Vagina (tissue), 2 donors: Measurements from ENCODE around the gene OSGEPL1. TPM values are rescaled to one million over a fixed set of nuclear protein-coding genes. Genes with fewer than 3 reads are reported as not detected.
"Not testable (repeated sequence)": the region's sequence is repeated elsewhere in the genome, so short reads cannot be mapped to it uniquely, and the experiment has no call there.

Experiments
- DNase-seq, 2 donors: peaks; one replicate each; pipeline ENCODE4 v3.0.0-alpha.2; 2017; ENCODE audit errors: extremely low spot score in 2 of 2
- H3K27ac ChIP-seq: fragments of 200-600 bp; sonication (generic); one replicate; pipeline ENCODE4 v1.5.1; 2019
- H3K27me3 ChIP-seq: fragments of 200-600 bp; sonication (generic); one replicate; pipeline ENCODE4 v1.5.1; 2019
- H3K36me3 ChIP-seq, 2 donors: fragments of 200-600 bp; sonication (generic); one replicate each; pipeline ENCODE4 v1.5.1; 2017 to 2019
- H3K4me1 ChIP-seq: fragments of 200-600 bp; sonication (generic); one replicate; pipeline ENCODE4 v1.5.1; 2019
- H3K4me3 ChIP-seq, 2 donors: fragments of 200-600 bp; sonication (generic); 1 replicate in 1 of 2; 2 replicates in 1 of 2; pipeline ENCODE4 v1.5.1; 2016 to 2019
- H3K9me3 ChIP-seq: fragments of 200-600 bp; sonication (generic); one replicate; pipeline ENCODE4 v1.5.1; 2019
- CTCF ChIP-seq, 3 experiments: fragments of 450-650 bp in 2 of 3; fragments of 200-600 bp in 1 of 3; sonication (generic) in 1 of 3; IDR thresholded peaks; one replicate each; pipeline ENCODE4 v1.5.1; 2017 to 2019; ENCODE audit warnings: antibody characterized with exemption in 3 of 3, mild to moderate bottlenecking in 2 of 3, moderate library complexity in 2 of 3
- POLR2A ChIP-seq, 2 donors: fragments of 450-650 bp; IDR thresholded peaks; one replicate each; pipeline ENCODE4 v1.6.1; 2017; ENCODE audit warnings: antibody characterized with exemption in 2 of 2, mild to moderate bottlenecking in 2 of 2, moderate library complexity in 2 of 2
- POLR2AphosphoS5 ChIP-seq, 2 donors: sonication (generic); formaldehyde crosslinking; IDR thresholded peaks; one replicate each; pipeline ENCODE4 v1.9.0; 2017; ENCODE audit warnings: antibody characterized with exemption in 2 of 2, mild to moderate bottlenecking in 2 of 2, low read depth in 1 of 2; ENCODE audit not compliant: insufficient read depth in 1 of 2
- intact Hi-C: fragments of 100-400 bp; cut with DNase I; formaldehyde crosslinking; loops from one replicate; pipeline ENCODE4 v1.15.1; 2023
- total RNA-seq: library from RNA; depleted of rRNA; stranded (reverse); fragments of >200 nt; gene quantifications from one replicate; pipeline ENCODE4 v1.2.3, GENCODE V29; 2016

The OSGEPL1 gene
- total RNA-seq, 1 donor from 2014 or later, result 8.1 TPM

- TF ChIP-seq POLR2AphosphoS5 (IDR thresholded peaks at IDR 0.05; ENCODE audit: insufficient read depth in 1 of 2, low read depth in 1 of 2) (no peak), CTCF (IDR thresholded peaks at IDR 0.05) (no peak), POLR2A (IDR thresholded peaks at IDR 0.05) (no peak)
Measured at GRCh38 chr2:189719571-189719970, 43.0 kb downstream of the OSGEPL1 start.

GRCh38 chr2:189717593-189717992, 45.0 kb downstream of the OSGEPL1 start:
- intact Hi-C loops, H3K9me3 ChIP-seq, H3K4me1 ChIP-seq, H3K4me3 ChIP-seq, DNase-seq, H3K36me3 ChIP-seq, H3K27ac ChIP-seq, H3K27me3 ChIP-seq: not testable (repeated sequence)

More at GRCh38 chr2:189719571-189719970, 43.0 kb downstream of the OSGEPL1 start:
- intact Hi-C loops, result no loop called here
- H3K36me3 ChIP-seq, result no peaks in the 10 kb centered on the region
- H3K4me3 ChIP-seq, result no peak overlapping the region
- no peaks in the 10 kb centered on the region for H3K27me3 ChIP-seq
- no peaks in the 10 kb centered on the region for H3K4me1 ChIP-seq
- no peak for DNase-seq
- no peak overlapping the region for H3K27ac ChIP-seq
- H3K9me3 ChIP-seq, result no peaks in the 10 kb centered on the region

GRCh38 chr2:189709501-189710221, 52.9 kb downstream of the OSGEPL1 start:
- Histone ChIP-seq H3K4me3 (no peak overlapping the region), H3K27me3 (no peaks in the 10 kb centered on the region), H3K36me3 (peaks cover 0 to 5% of the 10 kb centered on the region in 2 donors), H3K27ac (no peak overlapping the region), H3K9me3 (no peaks in the 10 kb centered on the region), H3K4me1 (no peaks in the 10 kb centered on the region)
- intact Hi-C loops, result no loop called here
- TF ChIP-seq CTCF (IDR thresholded peaks at IDR 0.05), result no peak
- DNase-seq, result no peak

GRCh38 chr2:189702071-189702470, 60.5 kb downstream of the OSGEPL1 start:
- Histone ChIP-seq H3K4me3 (no peak overlapping the region), H3K36me3 (no peaks in the 10 kb centered on the region), H3K4me1 (no peaks in the 10 kb centered on the region), H3K27me3 (no peaks in the 10 kb centered on the region), H3K27ac (no peak overlapping the region), H3K9me3 (no peaks in the 10 kb centered on the region)
- TF ChIP-seq CTCF (IDR thresholded peaks at IDR 0.05) (no peak), POLR2A (IDR thresholded peaks at IDR 0.05) (no peak), POLR2AphosphoS5 (IDR thresholded peaks at IDR 0.05; ENCODE audit: insufficient read depth in 1 of 2, low read depth in 1 of 2) (no peak)
- DNase-seq, result no peak
- intact Hi-C loops, result no loop called here

- DNase-seq, result no peak
- Histone ChIP-seq H3K27me3 (no peaks in the 10 kb centered on the region), H3K36me3 (no peaks in the 10 kb centered on the region), H3K9me3 (no peaks in the 10 kb centered on the region), H3K4me3 (no peak overlapping the region), H3K27ac (no peak overlapping the region), H3K4me1 (no peaks in the 10 kb centered on the region)
- TF ChIP-seq POLR2AphosphoS5 (IDR thresholded peaks at IDR 0.05; ENCODE audit: insufficient read depth in 1 of 2, low read depth in 1 of 2) (no peak), POLR2A (IDR thresholded peaks at IDR 0.05) (no peak), CTCF (IDR thresholded peaks at IDR 0.05) (no peak)
- intact Hi-C loops, result no loop called here
Measured at GRCh38 chr2:189700681-189701080, 61.9 kb downstream of the OSGEPL1 start.
